D721Med (cell line): ENCODE results near the gene CPSF3.

Source experiments
- DNase-seq: peaks from one replicate; pipeline ENCODE4 v3.0.0; 2011; ENCODE audit warnings: low spot score; ENCODE audit not compliant: insufficient read length
- FAIRE-seq: peaks from 2 replicates; lab custom pipeline; 2011; peaks lifted over from hg19 to GRCh38; lab: Jason Lieb, UNC
- TF ChIP-seq, protein P1 (sequence below): IDR thresholded peaks from 2 replicates; pipeline ENCODE4 v1.5.1; 2012; ENCODE audit warnings: mild to moderate bottlenecking, control low read depth; ENCODE audit not compliant: insufficient read depth; ENCODE audit errors: missing control alignments

The CPSF3 gene

DNA sequence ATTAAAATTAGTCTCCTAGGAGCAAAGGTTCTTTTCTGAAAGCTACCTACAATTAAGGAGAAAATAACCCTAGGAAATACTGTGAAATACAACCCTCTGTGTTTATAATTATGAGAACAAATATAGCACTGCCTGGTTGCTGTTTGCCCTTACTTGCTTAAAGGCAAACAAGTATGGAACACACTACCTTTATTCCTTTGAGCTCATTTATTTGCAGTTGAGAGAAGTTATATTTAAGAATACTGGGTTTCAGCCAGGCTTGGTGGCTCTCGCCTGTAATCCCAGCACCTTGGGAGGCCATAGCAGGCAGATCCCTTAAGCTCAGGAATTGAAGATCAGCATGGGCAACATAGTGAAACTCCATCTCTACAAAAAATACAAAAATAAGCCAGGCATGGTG, 27.8 kb downstream of the CPSF3 start:
- TF ChIP-seq, protein P1, sequence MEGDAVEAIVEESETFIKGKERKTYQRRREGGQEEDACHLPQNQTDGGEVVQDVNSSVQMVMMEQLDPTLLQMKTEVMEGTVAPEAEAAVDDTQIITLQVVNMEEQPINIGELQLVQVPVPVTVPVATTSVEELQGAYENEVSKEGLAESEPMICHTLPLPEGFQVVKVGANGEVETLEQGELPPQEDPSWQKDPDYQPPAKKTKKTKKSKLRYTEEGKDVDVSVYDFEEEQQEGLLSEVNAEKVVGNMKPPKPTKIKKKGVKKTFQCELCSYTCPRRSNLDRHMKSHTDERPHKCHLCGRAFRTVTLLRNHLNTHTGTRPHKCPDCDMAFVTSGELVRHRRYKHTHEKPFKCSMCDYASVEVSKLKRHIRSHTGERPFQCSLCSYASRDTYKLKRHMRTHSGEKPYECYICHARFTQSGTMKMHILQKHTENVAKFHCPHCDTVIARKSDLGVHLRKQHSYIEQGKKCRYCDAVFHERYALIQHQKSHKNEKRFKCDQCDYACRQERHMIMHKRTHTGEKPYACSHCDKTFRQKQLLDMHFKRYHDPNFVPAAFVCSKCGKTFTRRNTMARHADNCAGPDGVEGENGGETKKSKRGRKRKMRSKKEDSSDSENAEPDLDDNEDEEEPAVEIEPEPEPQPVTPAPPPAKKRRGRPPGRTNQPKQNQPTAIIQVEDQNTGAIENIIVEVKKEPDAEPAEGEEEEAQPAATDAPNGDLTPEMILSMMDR = no peak
- FAIRE-seq = no peak
- DNase-seq = no peak

DNA sequence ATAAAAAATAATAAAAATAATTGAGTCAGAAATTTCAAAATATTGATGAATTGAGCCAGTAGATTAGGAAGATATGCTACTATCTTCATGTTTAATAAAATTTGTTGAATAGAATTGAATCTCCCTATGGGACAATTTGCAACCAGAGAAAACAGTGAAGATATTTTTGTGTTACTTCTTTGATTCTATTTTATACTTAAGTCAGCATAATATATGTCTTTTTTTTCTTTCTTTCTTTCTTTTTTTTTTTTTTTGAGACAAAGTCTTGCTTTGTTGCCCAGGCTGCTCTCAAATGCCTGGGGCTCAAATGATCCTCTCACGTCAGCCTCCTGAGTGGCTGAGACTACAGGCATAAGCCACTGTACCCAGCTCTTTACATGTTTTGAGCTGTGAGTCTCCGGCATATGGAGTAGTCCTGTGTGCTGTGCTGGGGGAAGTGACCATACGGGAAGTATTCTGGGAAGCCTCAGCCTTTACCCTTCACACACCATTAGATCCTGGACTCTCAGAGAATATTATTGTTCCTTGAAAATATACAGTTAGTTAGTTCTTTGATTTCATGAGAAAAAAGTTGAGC, 37.1 kb downstream of the CPSF3 start:
- TF ChIP-seq, protein P1 = no peak
- no peak for DNase-seq
- FAIRE-seq = no peak

DNA sequence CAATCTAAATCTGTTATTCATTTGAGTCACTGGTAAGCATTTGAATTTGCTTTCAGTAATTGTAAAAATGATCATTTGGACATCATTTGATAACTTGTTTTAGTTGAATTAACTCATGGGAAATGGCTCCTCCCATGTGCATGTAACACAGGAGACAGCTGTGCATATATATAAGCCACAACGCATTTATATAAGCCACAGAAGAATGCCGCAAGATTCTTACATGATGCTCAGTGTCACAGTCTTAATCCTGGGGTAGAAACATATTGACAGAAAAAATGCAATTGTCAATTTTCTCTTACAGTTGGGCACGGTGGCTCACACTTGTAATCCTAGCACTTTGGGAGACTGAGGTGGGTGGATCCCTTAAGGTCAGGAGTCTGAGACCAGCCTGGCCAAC, 37.6 kb downstream of the CPSF3 start:
- TF ChIP-seq, protein P1 = no peak
- FAIRE-seq (no peak), DNase-seq (no peak)

DNA sequence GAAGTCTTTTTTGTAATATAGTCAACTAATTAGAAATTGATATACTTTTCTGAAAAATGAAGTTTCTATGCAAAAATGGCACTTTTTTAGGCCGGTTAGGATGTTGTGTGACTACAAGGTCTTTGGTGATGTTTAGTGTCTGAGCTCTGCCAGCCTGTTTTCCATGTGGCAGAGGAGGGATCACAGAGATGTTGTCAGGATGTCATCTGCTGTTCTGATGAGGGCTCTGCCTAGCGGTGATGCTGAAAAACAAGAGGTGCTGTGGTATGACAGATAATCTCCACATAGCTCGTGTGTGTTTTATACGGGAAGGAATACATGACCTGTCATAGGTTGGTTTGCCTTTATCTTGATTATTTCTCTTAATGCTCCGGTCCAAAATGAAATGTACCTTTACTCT, 38.9 kb downstream of the CPSF3 start:
- FAIRE-seq (no peak), DNase-seq (no peak)
- TF ChIP-seq, protein P1 = no peak

DNA sequence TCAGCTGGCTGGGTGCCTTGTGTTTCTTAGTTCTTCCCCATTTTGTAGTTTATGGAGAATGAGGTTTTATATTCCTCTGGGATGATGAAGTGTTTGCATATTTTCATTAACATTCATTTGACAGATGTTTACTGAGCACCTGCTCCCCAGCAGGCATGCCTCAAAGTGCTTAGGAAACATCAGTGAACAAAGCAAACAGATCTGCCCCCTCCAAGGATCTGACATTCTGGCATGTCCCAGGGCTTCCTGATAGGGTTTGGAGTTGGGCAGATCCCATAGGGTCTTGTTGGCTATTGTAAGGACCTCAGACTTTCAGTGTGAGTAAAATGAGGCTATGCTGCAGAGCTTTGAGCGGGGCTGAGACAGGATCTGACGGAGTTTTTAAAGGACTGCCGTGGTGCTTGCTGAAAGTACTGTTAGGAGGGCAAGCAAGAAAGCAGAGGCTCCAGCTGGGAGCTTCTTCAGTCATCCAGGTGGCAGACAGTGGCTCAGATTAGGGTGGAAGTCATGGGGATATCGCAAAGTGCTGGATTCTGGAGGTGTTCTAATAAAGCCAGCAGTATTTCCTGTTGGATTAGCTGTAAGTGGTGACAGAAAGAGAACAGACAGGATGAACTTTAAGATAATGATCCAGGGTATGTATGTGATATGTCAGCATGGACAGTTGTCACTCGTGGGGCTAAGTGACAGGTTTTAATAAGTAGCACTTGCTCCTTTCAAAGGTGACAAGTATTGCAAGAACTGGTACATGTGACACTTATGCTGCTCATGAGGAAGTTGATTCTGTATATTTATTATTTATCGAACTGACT, 39.6 kb downstream of the CPSF3 start:
- TF ChIP-seq, protein P1 = no peak
- DNase-seq (no peak), FAIRE-seq (no peak)

DNA sequence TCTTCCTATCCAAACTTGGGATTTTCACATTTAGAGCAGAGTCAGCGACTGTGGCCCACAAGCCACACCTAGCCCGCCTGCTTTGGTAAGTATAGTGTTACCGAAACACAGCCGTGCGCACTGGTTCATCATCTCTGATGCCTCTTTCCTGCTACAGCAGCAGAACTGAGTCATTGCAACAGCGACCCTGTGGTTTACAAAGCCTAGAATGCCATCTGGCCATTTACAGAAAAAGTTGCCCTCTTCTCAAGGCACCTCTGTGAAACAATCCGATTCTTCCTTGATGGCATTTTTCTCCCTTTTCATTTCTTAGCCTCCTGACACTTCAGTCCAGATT, 40.2 kb downstream of the CPSF3 start:
- TF ChIP-seq, protein P1 = no peak
- FAIRE-seq (no peak), DNase-seq (no peak)

DNA sequence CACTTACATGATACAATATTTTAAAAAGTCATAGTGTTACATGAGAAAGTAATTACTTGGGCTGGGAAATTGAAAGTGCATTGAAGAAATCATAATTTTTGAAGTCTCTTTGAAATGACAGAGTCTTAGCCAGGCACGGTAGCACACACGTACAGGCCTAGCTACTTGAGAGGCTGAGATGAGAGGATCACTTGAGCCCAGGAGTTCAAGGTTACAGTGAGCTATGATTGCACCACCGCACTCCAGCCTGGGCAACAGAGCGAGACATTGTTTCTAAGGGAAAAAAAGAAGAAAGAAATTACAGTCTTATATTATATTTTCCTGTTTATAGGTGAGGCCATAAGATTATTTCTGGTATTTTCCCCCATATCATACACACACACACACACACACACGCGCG, 41.7 kb downstream of the CPSF3 start:
- FAIRE-seq (no peak), DNase-seq (no peak)
- TF ChIP-seq, protein P1 = no peak
